SK-N-SH (cell line): ENCODE results near the gene SLC12A5. TPM values are rescaled to one million over a fixed set of nuclear protein-coding genes. Genes with fewer than 3 reads are reported as not detected.

Source experiments
- CTCF ChIA-PET: fragments of 300-600, 350-600 bp; formaldehyde crosslinking; extraction: SDS; loops from one replicate; lab custom pipeline; 2021; lab: Yijun Ruan, JAX
- POLR2A ChIA-PET: fragments of 350-600 bp; sonication (Branson Sonifier 250); formaldehyde crosslinking; extraction: SDS; loops from one replicate; lab custom pipeline; 2020; ENCODE audit warnings: antibody characterized with exemption, inconsistent platforms; lab: Yijun Ruan, JAX
- DNase-seq: peaks from one replicate; pipeline ENCODE4 v3.0.0; 2012
- H2AFZ ChIP-seq: fragments of 200-600 bp; sonication (generic); 2 replicates; pipeline ENCODE4 v1.8.1; 2016; ENCODE audit warnings: antibody characterized with exemption, mild to moderate bottlenecking, low read depth
- H3F3A ChIP-seq: fragments of 200-600 bp; sonication (generic); replicated peaks from 2 replicates; pipeline ENCODE3; 2016; ENCODE audit warnings: antibody characterized with exemption, mild to moderate bottlenecking; ENCODE audit not compliant: insufficient read depth
- H3K27ac ChIP-seq, 2 experiments: fragments of 200-500 bp in 1 of 2; fragments of 200-600 bp in 1 of 2; sonication (Bioruptor generic) in 1 of 2; sonication (generic), shearing (Covaris generic) in 1 of 2; 2 replicates each; pipeline versions ENCODE4 v1.5.1 to v1.6.1; 2014 to 2016; ENCODE audit warnings: low read depth in 2 of 2, inconsistent platforms in 1 of 2, low read length in 1 of 2, mild to moderate bottlenecking in 1 of 2, mixed read lengths in 1 of 2
- H3K27me3 ChIP-seq: fragments of 200-600 bp; sonication (generic), shearing (Covaris generic); 2 replicates; pipeline ENCODE4 v1.6.1; 2016; ENCODE audit warnings: mixed run types; ENCODE audit not compliant: insufficient read depth
- H3K36me3 ChIP-seq, 2 experiments: fragments of 200-500 bp in 1 of 2; fragments of 200-600 bp in 1 of 2; sonication (Bioruptor generic) in 1 of 2; sonication (generic) in 1 of 2; replicated peaks in 1 of 2; 2 replicates each; pipeline versions ENCODE3 to v1.5.1; 2014 to 2016; ENCODE audit warnings: low read length in 1 of 2, mild to moderate bottlenecking in 1 of 2; ENCODE audit not compliant: insufficient read depth in 2 of 2, control insufficient read depth in 1 of 2
- H3K4me1 ChIP-seq, 2 experiments: fragments of 200-500 bp in 1 of 2; fragments of 200-600 bp in 1 of 2; sonication (Bioruptor generic) in 1 of 2; sonication (generic), shearing (Covaris generic) in 1 of 2; 2 replicates each; pipeline versions ENCODE4 v1.5.1 to v1.6.1; 2014 to 2016; ENCODE audit warnings: low read depth in 1 of 2, low read length in 1 of 2, mixed run types in 1 of 2; ENCODE audit not compliant: insufficient read depth in 2 of 2, control insufficient read depth in 1 of 2
- H3K4me2 ChIP-seq: fragments of 200-600 bp; sonication (generic), shearing (Covaris generic); 2 replicates; pipeline ENCODE4 v1.6.1; 2017; ENCODE audit warnings: mixed run types
- H3K4me3 ChIP-seq, 2 experiments: fragments of 200-500 bp in 1 of 2; fragments of 200-600 bp in 1 of 2; sonication (Bioruptor generic) in 1 of 2; sonication (generic), shearing (Covaris generic) in 1 of 2; 2 replicates each; pipeline versions ENCODE4 v1.5.1 to v1.8.1; 2014 to 2016; ENCODE audit warnings: low read depth in 2 of 2, inconsistent platforms in 1 of 2, low read length in 1 of 2, mild to moderate bottlenecking in 1 of 2, mixed read lengths in 1 of 2, moderate library complexity in 1 of 2
- H3K79me2 ChIP-seq: fragments of 200-600 bp; sonication (generic); 2 replicates; pipeline ENCODE4 v1.8.1; 2017; ENCODE audit warnings: mild to moderate bottlenecking; ENCODE audit not compliant: insufficient read depth
- H3K9ac ChIP-seq: fragments of 200-600 bp; sonication (generic); 2 replicates; pipeline ENCODE4 v1.6.1; 2017; ENCODE audit warnings: mixed run types
- H3K9me2 ChIP-seq: fragments of 200-600 bp; sonication (generic); 2 replicates; pipeline ENCODE4 v1.6.1; 2017; ENCODE audit warnings: mixed run types
- H3K9me3 ChIP-seq: fragments of 200-600 bp; sonication (generic); 2 replicates; pipeline ENCODE4 v1.6.1; 2017; ENCODE audit warnings: mixed run types, mild to moderate bottlenecking, moderate library complexity
- H4K20me1 ChIP-seq: fragments of 200-600 bp; sonication (generic); 2 replicates; pipeline ENCODE4 v1.6.1; 2017; ENCODE audit warnings: mild to moderate bottlenecking, mixed run types; ENCODE audit not compliant: insufficient read depth
- CHD2 ChIP-seq: fragments of 150-350 bp; IDR thresholded peaks from 2 replicates; pipeline ENCODE4 v1.6.1; 2018; ENCODE audit warnings: low read length; ENCODE audit not compliant: partially characterized antibody
- EP300 ChIP-seq, 2 experiments: IDR thresholded peaks; 2 replicates each; pipeline versions ENCODE4 v1.4.0 to v1.6.1; 2012; ENCODE audit warnings: borderline replicate concordance in 1 of 2, low read depth in 1 of 2, low read length in 1 of 2
- FOXJ3 ChIP-seq: sonication (generic); formaldehyde crosslinking; IDR thresholded peaks from 2 replicates; pipeline ENCODE4 v1.5.1; 2020; ENCODE audit warnings: mild to moderate bottlenecking, missing genetic modification reagents
- GABPA ChIP-seq: IDR thresholded peaks from 2 replicates; pipeline ENCODE4 v1.4.0; 2012; ENCODE audit warnings: low read depth, mild to moderate bottlenecking
- GATA2 ChIP-seq: sonication (generic); formaldehyde crosslinking; IDR thresholded peaks from 2 replicates; pipeline ENCODE4 v1.5.0; 2020; ENCODE audit warnings: mild to moderate bottlenecking, missing genetic modification reagents
- RFX5 ChIP-seq: IDR thresholded peaks from 2 replicates; pipeline ENCODE4 v1.6.1; 2012; ENCODE audit warnings: mild to moderate bottlenecking, improper control_type of control experiment, low read length
- YY1 ChIP-seq: IDR thresholded peaks from 2 replicates; pipeline ENCODE4 v1.4.0; 2012; ENCODE audit warnings: low read depth, mild to moderate bottlenecking
- WGBS: methylation state at CpG from one replicate; pipeline ENCODE4 v1.1.6; 2017; ENCODE audit warnings: low lambda C conversion rate; 5-methylcytosine and 5-hydroxymethylcytosine counted together
- polyA plus RNA-seq, 3 experiments: library from polyadenylated mRNA; depleted of rRNA; stranded (reverse); fragments of >200 nt; gene quantifications; 2 replicates each; pipeline ENCODE4 v1.2.3, GENCODE V29; 2012
- TF ChIP-seq, protein P1 (sequence below): fragments of 150-350 bp; IDR thresholded peaks from 2 replicates; pipeline ENCODE4 v1.6.1; 2017; ENCODE audit warnings: antibody characterized with exemption, low read length, low read depth, borderline replicate concordance
- TF ChIP-seq, protein P2 (sequence below): IDR thresholded peaks from 2 replicates; pipeline ENCODE4; 2012
- TF ChIP-seq, protein P3 (sequence below): fragments of 200-600 bp; sonication (generic); IDR thresholded peaks from 2 replicates; pipeline ENCODE4 v1.6.1; 2017; ENCODE audit warnings: antibody characterized with exemption, mild to moderate bottlenecking, moderate library complexity
- TF ChIP-seq, protein P4 (sequence below): IDR thresholded peaks from 2 replicates; pipeline ENCODE4 v1.4.0; 2012; ENCODE audit warnings: low read depth, borderline replicate concordance
- TF ChIP-seq, protein P5 (sequence below): fragments of 150-350 bp; IDR thresholded peaks from 2 replicates; pipeline ENCODE4 v1.6.1; 2016; ENCODE audit warnings: mild to moderate bottlenecking, low read depth, low read length

The SLC12A5 gene
- polyA plus RNA-seq, 1 of the 3 experiments (the other 2 are of a cell fraction) = 19.9 TPM

DNA sequence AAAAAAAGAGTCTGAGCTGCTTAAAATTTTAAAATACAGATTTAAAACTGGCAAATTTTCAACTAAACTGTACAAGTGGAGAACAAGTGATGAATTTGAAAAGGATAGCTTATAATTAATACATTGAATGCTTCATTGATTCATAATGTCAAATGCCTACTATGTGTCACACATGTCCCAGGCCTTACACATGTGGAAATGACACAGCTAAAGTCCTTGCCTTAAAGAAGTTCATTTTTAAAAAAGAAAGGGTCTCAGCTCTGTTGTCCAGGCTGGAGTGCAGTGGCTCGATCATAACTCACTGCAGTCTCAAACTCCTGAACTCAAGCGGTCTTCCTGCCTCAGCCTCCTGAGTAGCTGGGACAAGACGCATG, 55.8 kb downstream of the SLC12A5 start:
- no peaks in the 10 kb centered on the region for H3F3A ChIP-seq
- no peak overlapping the region for H3K9ac ChIP-seq
- TF ChIP-seq, protein P1, sequence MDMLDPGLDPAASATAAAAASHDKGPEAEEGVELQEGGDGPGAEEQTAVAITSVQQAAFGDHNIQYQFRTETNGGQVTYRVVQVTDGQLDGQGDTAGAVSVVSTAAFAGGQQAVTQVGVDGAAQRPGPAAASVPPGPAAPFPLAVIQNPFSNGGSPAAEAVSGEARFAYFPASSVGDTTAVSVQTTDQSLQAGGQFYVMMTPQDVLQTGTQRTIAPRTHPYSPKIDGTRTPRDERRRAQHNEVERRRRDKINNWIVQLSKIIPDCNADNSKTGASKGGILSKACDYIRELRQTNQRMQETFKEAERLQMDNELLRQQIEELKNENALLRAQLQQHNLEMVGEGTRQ = no peak
- TF ChIP-seq GABPA = no peak
- TF ChIP-seq, protein P2, sequence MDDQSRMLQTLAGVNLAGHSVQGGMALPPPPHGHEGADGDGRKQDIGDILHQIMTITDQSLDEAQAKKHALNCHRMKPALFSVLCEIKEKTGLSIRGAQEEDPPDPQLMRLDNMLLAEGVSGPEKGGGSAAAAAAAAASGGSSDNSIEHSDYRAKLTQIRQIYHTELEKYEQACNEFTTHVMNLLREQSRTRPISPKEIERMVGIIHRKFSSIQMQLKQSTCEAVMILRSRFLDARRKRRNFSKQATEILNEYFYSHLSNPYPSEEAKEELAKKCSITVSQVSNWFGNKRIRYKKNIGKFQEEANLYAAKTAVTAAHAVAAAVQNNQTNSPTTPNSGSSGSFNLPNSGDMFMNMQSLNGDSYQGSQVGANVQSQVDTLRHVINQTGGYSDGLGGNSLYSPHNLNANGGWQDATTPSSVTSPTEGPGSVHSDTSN = no peak
- TF ChIP-seq EP300 (IDR thresholded peaks at IDR 0.05; ENCODE audit: borderline replicate concordance in 1 of 2, low read depth in 1 of 2, low read length in 1 of 2) = no peak
- no peak for TF ChIP-seq FOXJ3 (CRISPR knock-in tag)
- TF ChIP-seq RFX5 = no peak
- TF ChIP-seq, protein P3, sequence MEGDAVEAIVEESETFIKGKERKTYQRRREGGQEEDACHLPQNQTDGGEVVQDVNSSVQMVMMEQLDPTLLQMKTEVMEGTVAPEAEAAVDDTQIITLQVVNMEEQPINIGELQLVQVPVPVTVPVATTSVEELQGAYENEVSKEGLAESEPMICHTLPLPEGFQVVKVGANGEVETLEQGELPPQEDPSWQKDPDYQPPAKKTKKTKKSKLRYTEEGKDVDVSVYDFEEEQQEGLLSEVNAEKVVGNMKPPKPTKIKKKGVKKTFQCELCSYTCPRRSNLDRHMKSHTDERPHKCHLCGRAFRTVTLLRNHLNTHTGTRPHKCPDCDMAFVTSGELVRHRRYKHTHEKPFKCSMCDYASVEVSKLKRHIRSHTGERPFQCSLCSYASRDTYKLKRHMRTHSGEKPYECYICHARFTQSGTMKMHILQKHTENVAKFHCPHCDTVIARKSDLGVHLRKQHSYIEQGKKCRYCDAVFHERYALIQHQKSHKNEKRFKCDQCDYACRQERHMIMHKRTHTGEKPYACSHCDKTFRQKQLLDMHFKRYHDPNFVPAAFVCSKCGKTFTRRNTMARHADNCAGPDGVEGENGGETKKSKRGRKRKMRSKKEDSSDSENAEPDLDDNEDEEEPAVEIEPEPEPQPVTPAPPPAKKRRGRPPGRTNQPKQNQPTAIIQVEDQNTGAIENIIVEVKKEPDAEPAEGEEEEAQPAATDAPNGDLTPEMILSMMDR = no peak
- TF ChIP-seq CHD2 = no peak
- H3K9me3 ChIP-seq = no peaks in the 10 kb centered on the region
- H3K27ac ChIP-seq = no peak overlapping the region
- no peaks in the 10 kb centered on the region for H3K9me2 ChIP-seq
- peaks cover under 1 to 6% of the 10 kb centered on the region in 2 experiments for H3K36me3 ChIP-seq
- peaks cover 96% of the 10 kb centered on the region for H3K79me2 ChIP-seq
- H2AFZ ChIP-seq = no peak overlapping the region
- ChIA-PET POLR2A (no interaction called here), CTCF (interaction anchor here (0.8 to 1.7 kb wide), 6 partner anchors 19 to 120 kb away, joined by 3 to 10 read pairs (median 3); no protein-coding TSS in a partner anchor)
- no peak overlapping the region for H3K4me3 ChIP-seq
- H3K4me1 ChIP-seq = peaks cover 4 to 14% of the 10 kb centered on the region in 2 experiments; a peak in 3 of 4 replicates
- WGBS = 88% methylated on average over 3 of the region's 3 CpGs
- H3K4me2 ChIP-seq = no peak overlapping the region
- no peak for DNase-seq
- no peaks in the 10 kb centered on the region for H3K27me3 ChIP-seq
- H4K20me1 ChIP-seq = peaks cover 95% of the 10 kb centered on the region

DNA sequence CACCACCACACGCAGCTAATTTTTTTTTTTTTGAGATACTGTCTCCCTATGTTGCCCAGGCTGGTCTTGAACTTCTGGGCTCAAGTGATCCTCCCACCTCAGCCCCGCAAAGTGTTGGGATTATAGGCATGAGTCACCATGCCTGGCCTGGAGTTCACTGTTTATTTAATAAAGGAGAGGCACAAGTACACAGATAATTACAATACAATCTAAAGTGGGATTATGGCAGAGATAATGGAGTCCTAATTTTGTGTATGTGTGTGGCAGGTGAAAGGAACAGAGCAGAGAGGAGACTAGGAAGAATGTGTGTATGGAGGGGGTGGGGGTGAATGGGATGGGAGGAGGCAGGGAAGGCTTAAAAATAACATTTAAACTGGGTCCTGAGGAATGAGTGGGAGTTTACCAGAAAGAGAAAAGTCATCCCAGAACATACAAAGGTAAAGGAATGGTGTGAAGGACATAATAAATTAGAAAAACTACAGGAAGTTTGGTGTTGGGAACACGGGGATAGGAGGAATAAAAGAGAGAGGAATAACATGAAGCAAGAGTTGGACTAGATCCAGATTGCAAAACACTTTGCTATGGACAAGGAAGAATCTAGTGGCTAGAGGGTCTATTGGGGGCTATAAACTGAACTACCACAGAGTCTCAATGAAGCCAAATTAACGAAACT, 56.3 kb downstream of the SLC12A5 start:
- Histone ChIP-seq H4K20me1 (peaks cover 90% of the 10 kb centered on the region), H3K4me2 (no peak overlapping the region)
- WGBS = 78% methylated on average over 4 of the region's 4 CpGs

More for the DNA sequence above, 56.3 kb downstream of the SLC12A5 start:
- POLR2A ChIA-PET = no interaction called here
- no peak overlapping the region for H2AFZ ChIP-seq
- no peak overlapping the region for H3K4me3 ChIP-seq
- H3K36me3 ChIP-seq = peaks cover 0 to 3% of the 10 kb centered on the region in 2 experiments
- H3K9me2 ChIP-seq = no peaks in the 10 kb centered on the region
- peaks cover 91% of the 10 kb centered on the region for H3K79me2 ChIP-seq
- H3K27ac ChIP-seq = no peak overlapping the region
- no peaks in the 10 kb centered on the region for H3K9me3 ChIP-seq
- TF ChIP-seq, protein P4, sequence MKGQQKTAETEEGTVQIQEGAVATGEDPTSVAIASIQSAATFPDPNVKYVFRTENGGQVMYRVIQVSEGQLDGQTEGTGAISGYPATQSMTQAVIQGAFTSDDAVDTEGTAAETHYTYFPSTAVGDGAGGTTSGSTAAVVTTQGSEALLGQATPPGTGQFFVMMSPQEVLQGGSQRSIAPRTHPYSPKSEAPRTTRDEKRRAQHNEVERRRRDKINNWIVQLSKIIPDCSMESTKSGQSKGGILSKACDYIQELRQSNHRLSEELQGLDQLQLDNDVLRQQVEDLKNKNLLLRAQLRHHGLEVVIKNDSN = no peak
- TF ChIP-seq, protein P1 = no peak
- TF ChIP-seq, protein P5, sequence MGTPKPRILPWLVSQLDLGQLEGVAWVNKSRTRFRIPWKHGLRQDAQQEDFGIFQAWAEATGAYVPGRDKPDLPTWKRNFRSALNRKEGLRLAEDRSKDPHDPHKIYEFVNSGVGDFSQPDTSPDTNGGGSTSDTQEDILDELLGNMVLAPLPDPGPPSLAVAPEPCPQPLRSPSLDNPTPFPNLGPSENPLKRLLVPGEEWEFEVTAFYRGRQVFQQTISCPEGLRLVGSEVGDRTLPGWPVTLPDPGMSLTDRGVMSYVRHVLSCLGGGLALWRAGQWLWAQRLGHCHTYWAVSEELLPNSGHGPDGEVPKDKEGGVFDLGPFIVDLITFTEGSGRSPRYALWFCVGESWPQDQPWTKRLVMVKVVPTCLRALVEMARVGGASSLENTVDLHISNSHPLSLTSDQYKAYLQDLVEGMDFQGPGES = no peak
- no peak for TF ChIP-seq YY1
- TF ChIP-seq GATA2 (CRISPR knock-in tag) = no peak
- H3F3A ChIP-seq = no peaks in the 10 kb centered on the region
- CTCF ChIA-PET = interaction anchor here (0.9 to 1.7 kb wide), 5 partner anchors 43 to 71 kb away, joined by 3 to 11 read pairs (median 6); no protein-coding TSS in a partner anchor
- no peak overlapping the region for H3K9ac ChIP-seq
- no peaks in the 10 kb centered on the region for H3K27me3 ChIP-seq
- H3K4me1 ChIP-seq = peaks cover 4 to 14% of the 10 kb centered on the region in 2 experiments; a peak in 3 of 4 replicates
- DNase-seq = no peak
